GM19240 (cell line): ENCODE data around the gene ILF3.

ENCODE experiments used
- DNase-seq: peaks from one replicate; pipeline ENCODE4 v3.0.0; 2011; ENCODE audit warnings: low spot score; ENCODE audit not compliant: insufficient read length

ILF3 gene

DNA sequence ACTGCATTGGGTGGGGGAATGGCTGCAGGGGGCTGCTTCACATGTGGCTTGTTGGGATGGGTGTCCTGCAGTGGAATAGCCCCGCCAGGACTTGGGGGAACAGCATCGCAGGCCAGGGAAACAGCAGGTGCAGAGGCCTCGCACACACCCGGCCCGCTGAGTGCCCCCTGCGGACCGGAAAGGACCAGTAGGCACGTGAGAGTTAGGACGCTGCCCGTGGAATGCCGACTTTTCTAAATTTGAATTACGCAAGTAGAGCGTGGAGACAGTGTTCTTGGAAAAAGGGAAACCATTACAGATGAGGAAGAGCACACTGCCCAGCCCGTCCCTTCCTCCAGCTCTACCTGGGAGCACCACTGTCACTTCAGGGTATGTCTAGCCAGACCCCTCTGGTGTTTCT lies 75.3 kb downstream of the ILF3 start:
- no peak for DNase-seq

DNA sequence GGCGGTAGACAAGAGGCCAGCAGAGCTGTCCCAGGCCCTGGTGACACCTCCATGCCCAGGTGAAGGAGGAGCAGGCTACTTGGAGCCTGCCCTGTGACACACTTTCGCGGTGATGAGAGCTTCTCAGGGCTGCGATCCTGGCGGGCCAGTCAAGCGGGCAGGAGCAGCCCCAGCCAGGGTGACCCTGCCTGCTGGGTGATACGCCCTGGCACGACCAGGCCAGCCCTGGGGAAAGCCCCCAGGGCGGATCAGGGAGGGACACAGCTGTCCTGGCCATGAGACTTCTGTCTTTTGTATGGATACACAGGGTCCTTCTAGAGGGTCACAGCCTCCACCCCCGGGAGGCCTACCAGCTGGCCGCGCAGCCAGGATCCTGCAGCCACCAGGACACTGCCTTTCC lies 76.8 kb downstream of the ILF3 start:
- no peak for DNase-seq

DNA sequence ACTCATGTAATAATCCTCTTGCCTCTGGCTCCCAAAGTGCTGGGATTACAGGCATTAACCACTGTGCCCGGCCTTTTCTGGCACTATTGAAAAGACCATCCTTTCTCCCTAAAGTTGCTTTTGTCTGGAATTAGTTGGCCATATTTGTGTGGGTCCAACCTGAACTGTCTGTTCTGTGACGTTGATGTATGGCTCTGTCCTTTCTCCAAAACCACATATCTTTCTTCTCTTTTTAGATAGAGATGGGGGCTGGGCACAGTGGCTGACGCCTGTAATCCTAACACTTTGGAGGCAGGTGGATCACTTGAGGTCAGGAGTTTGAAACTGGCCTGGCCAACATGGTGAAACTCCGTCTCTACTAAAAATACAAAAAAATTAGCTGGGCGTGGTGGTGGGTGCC lies 81.6 kb downstream of the ILF3 start:
- no peak for DNase-seq

DNA sequence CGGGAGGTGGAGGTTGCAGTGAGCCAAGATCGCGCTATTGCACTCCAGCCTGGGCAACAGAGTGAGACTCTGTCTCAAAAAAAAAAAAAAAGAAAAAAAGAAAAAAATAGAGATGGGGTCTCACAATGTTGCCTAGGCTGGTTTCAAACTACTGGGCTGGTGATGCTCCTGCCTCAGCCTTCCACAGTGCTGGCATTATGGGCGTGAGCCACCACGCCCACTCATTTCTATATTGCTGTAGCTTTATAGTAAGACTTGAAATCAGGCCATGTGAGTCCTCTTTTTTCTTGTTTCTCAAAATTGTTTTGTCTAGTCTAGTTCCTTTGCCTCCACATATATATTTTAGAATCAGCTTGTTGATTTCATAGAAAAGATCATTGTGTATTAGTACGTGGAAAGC lies 82.0 kb downstream of the ILF3 start:
- no peak for DNase-seq

DNA sequence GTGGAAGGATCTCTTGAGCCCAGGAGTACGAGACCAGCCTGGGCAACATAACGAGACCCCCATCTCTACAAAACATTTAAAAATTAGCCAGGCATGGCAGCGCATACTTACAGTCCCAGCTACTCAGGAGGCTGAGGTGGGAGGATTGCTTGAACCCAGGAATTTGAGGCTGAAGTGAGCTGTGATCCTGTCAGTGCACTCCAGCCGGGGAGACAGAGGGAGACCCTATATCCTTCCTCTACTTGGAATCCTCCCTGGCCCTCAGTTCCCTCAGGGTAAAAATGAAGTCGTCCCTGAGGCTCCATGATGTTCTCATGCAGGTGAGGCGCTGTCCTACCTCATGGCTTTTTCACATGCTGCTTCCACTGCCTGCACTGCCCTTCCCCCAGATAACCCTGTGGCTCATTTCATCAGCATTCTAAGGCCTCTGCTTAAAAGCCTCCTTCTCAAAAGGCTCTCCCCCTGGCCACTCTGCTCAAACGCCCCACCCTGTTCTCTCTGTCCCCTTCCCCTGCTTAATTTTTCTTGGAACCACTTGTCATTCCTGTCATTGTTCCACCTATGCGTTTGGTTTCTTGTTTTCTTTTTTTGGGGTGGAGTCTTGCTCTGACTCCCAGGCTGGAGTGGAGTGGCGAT lies 82.9 kb downstream of the ILF3 start:
- DNase-seq, result no peak

DNA sequence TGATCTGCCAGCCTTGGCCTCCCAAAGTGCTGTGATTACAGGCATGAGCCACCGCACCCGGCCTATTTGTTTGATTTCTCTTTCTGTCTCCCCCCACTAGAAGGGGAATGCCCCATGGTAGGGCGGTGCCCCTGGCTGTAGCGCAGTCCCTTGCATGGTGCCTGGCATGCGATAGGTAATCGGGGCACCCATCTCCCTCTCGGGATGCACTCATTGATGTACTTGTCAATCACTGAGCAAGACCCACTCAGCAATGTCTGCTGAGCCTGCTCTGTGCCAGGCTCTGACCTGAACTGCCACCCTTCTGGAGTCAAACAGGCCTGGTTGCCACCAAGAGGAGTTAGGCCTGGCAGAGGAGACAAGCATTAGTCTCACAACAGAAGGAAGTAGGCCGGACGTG lies 83.6 kb downstream of the ILF3 start:
- DNase-seq, result no peak

DNA sequence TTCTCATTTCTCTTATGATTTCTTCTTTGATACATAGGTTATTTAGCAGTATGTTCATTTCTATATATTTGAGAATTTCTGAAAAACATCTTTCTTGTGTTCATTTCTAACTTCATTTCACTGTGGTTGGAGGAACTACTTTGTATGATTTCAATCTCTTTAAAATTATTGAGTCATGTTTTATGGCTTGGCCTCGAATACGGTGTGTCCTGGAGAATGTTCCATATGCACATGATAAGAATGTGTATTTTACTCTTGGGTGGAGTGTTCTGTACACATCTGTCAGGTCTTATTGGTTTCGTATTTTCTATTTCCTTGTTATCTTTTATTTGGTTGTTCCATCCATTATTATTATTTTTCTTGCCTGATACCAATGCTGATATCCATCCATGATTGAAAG lies 86.7 kb downstream of the ILF3 start:
- DNase-seq, result no peak
